ENCODE results near the gene HSPB7.

HSPB7 gene

DNA sequence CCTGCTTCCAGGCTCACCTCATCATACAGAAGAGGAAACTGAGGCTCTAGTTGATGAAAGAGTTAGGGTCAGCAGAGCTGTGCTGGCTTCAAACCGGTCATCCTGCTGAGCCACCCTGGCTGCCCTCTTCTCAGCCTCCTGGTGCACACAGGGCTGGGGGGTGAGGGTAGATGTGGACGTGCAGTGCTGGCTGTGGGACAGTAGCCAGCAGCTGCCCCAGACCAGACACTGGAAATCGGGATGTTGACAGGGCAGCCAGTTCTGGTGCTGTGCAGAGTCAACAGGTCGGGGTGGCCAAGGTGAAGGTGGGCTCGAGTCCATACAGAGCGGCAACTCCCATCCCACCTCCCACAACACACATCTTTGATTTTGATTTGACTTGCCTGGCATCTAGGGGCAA lies 2.5 kb upstream of the HSPB7 start:
- no peak overlapping the region for H3K27ac ChIP-seq (ENCODE audit: low read depth, low read length)

DNA sequence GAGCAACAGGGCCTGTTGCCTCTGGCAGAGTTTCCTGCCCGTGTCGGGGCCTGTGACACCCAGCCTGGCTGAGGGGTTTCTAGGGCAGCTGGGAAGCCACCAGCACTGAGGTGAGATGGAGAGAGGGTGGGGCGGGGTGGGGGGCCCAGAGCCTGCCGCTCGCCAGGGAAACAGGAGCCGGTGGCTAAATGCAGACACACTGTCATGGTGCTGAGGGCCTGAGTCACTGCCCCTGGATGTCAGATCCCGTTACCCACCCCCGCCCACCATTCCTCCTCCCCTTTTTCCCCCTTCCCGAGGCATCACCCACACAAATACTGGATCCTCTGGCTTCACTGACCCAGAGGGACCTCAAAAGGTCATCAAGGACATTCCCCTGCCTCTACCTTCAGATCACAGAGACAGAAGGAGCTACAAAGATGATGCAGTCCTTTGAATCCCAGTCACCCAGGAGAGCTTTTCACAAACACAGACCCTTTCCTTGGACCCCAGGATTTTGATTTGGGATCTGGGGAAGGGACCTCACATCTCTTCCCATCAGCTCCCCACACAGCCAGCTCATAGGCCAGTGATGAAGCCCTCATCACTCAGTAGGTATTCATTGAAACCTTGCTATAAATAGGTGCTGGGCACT lies 1.9 kb upstream of the HSPB7 start:
- H3K9me3 ChIP-seq (ENCODE audit: insufficient read depth, low read depth, low read length), result no peaks in the 10 kb centered on the region

More for the DNA sequence above, 2.5 kb upstream of the HSPB7 start:
- Histone ChIP-seq H3K27me3 (ENCODE audit: insufficient read depth, low read length) (peaks cover 15% of the 10 kb centered on the region), H3K36me3 (ENCODE audit: insufficient read depth, low read length) (no peaks in the 10 kb centered on the region), H3K4me1 (ENCODE audit: insufficient read depth, low read length) (peaks cover 13% of the 10 kb centered on the region), H3K9ac (ENCODE audit: low read depth, low read length) (no peak overlapping the region), H3K4me3 (ENCODE audit: low read length) (no peak overlapping the region), H3K9me3 (ENCODE audit: insufficient read depth, low read depth, low read length) (no peaks in the 10 kb centered on the region)
- WGBS, result 88% methylated on average over 6 of the region's 6 CpGs

GRCh38 chr1:16018749-16019643 lies 1.2 kb upstream of the HSPB7 start:
- H3K36me3 ChIP-seq (ENCODE audit: insufficient read depth, low read length), result no peaks in the 10 kb centered on the region
- no peak overlapping the region for H3K4me3 ChIP-seq (ENCODE audit: low read length)
- peaks cover 13% of the 10 kb centered on the region for H3K4me1 ChIP-seq (ENCODE audit: insufficient read depth, low read length)
- peaks cover 8% of the 10 kb centered on the region; the same call in 1 of the 2 replicates for H3K27me3 ChIP-seq (ENCODE audit: insufficient read depth, low read length)
- H3K9ac ChIP-seq (ENCODE audit: low read depth, low read length), result no peak overlapping the region
- H3K27ac ChIP-seq (ENCODE audit: low read depth, low read length), result no peak overlapping the region
- H3K9me3 ChIP-seq (ENCODE audit: insufficient read depth, low read depth, low read length), result no peaks in the 10 kb centered on the region
- 87% methylated on average over 23 of the region's 23 CpGs for WGBS

More for the DNA sequence above, 1.9 kb upstream of the HSPB7 start:
- no peaks in the 10 kb centered on the region for H3K36me3 ChIP-seq (ENCODE audit: insufficient read depth, low read length)
- H3K9ac ChIP-seq (ENCODE audit: low read depth, low read length), result no peak overlapping the region
- no peak overlapping the region for H3K27ac ChIP-seq (ENCODE audit: low read depth, low read length)
- H3K4me1 ChIP-seq (ENCODE audit: insufficient read depth, low read length), result peaks cover 13% of the 10 kb centered on the region
- H3K4me3 ChIP-seq (ENCODE audit: low read length), result no peak overlapping the region
- WGBS, result 70% methylated on average over 9 of the region's 9 CpGs
- H3K27me3 ChIP-seq (ENCODE audit: insufficient read depth, low read length), result peaks cover 11% of the 10 kb centered on the region; the same call in 1 of the 2 replicates

DNA sequence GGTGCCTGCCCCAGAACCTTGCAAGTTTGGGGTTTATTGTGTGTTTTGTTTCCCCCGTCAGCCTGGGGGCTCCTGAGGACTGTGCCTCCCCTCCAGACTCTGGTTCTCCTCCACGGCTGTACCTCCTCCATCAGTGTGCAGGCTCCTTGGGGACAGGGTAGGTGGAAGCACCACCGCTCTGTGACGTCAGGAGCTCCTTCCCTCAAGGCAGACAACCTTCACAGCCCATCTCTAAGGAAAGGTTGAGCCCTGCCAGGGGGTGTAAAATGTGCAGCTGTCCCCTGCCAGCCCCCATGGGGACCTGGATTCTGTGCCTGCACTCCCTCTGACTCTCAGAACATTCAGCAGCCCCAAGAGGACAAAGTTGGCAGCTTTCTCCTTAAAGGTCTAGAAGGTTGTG lies 465 bp upstream of the HSPB7 start:
- H3K9ac ChIP-seq (ENCODE audit: low read depth, low read length), result no peak overlapping the region
- WGBS, result 94% methylated on average over 4 of the region's 4 CpGs
- H3K4me3 ChIP-seq (ENCODE audit: low read length), result no peak overlapping the region
- H3K27me3 ChIP-seq (ENCODE audit: insufficient read depth, low read length), result peaks cover 4% of the 10 kb centered on the region; the same call in 1 of the 2 replicates
- H3K4me1 ChIP-seq (ENCODE audit: insufficient read depth, low read length), result peaks cover 18% of the 10 kb centered on the region
- H3K36me3 ChIP-seq (ENCODE audit: insufficient read depth, low read length), result no peaks in the 10 kb centered on the region
- no peaks in the 10 kb centered on the region for H3K9me3 ChIP-seq (ENCODE audit: insufficient read depth, low read depth, low read length)
- H3K27ac ChIP-seq (ENCODE audit: low read depth, low read length), result no peak overlapping the region

DNA sequence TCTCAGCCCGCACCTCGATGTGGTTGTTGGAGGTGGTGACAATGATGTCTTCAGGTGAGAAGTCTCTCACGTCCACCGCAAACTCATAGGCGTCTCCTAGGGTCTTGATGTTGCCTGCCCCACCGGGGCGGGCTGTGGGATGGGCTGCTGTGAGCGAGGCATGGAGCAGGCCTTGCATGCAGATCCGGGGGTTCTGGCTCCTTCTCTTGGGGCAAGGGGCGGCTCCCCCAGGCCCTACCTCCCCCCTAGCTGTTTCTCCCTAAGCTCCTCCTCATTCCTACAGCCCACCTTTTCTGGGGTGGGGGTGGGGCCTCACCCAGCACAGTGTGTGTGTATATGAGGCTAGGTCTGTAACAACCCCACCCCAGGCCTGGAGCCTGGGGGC lies 775 bp downstream of the HSPB7 start:
- H3K9ac ChIP-seq (ENCODE audit: low read depth, low read length), result no peak overlapping the region
- no peaks in the 10 kb centered on the region for H3K9me3 ChIP-seq (ENCODE audit: insufficient read depth, low read depth, low read length)
- H3K4me1 ChIP-seq (ENCODE audit: insufficient read depth, low read length), result peaks cover 18% of the 10 kb centered on the region
- H3K27ac ChIP-seq (ENCODE audit: low read depth, low read length), result no peak overlapping the region
- no peaks in the 10 kb centered on the region for H3K36me3 ChIP-seq (ENCODE audit: insufficient read depth, low read length)
- WGBS, result 81% methylated on average over 9 of the region's 10 CpGs
- peaks cover 4% of the 10 kb centered on the region; the same call in 1 of the 2 replicates for H3K27me3 ChIP-seq (ENCODE audit: insufficient read depth, low read length)
- H3K4me3 ChIP-seq (ENCODE audit: low read length), result no peak overlapping the region

- WGBS, result 89% methylated on average over 23 of the region's 23 CpGs
- no peaks in the 10 kb centered on the region for H3K9me3 ChIP-seq (ENCODE audit: insufficient read depth, low read depth, low read length)
- H3K4me1 ChIP-seq (ENCODE audit: insufficient read depth, low read length), result peaks cover 18% of the 10 kb centered on the region
- H3K36me3 ChIP-seq (ENCODE audit: insufficient read depth, low read length), result no peaks in the 10 kb centered on the region
- no peak overlapping the region for H3K27ac ChIP-seq (ENCODE audit: low read depth, low read length)
- no peak overlapping the region for H3K4me3 ChIP-seq (ENCODE audit: low read length)
- H3K9ac ChIP-seq (ENCODE audit: low read depth, low read length), result no peak overlapping the region
- H3K27me3 ChIP-seq (ENCODE audit: insufficient read depth, low read length), result no peaks in the 10 kb centered on the region
Measured at GRCh38 chr1:16015960-16016901, 1.6 kb downstream of the HSPB7 start.

GRCh38 chr1:16015491-16015890 lies 2.4 kb downstream of the HSPB7 start:
- WGBS, result 95% methylated on average over 25 of the region's 25 CpGs
- H3K9ac ChIP-seq (ENCODE audit: low read depth, low read length), result no peak overlapping the region
- H3K27me3 ChIP-seq (ENCODE audit: insufficient read depth, low read length), result no peaks in the 10 kb centered on the region
- H3K27ac ChIP-seq (ENCODE audit: low read depth, low read length), result no peak overlapping the region
- no peak overlapping the region for H3K4me3 ChIP-seq (ENCODE audit: low read length)
- H3K36me3 ChIP-seq (ENCODE audit: insufficient read depth, low read length), result no peaks in the 10 kb centered on the region
- H3K4me1 ChIP-seq (ENCODE audit: insufficient read depth, low read length), result peaks cover 18% of the 10 kb centered on the region
- no peaks in the 10 kb centered on the region for H3K9me3 ChIP-seq (ENCODE audit: insufficient read depth, low read depth, low read length)

DNA sequence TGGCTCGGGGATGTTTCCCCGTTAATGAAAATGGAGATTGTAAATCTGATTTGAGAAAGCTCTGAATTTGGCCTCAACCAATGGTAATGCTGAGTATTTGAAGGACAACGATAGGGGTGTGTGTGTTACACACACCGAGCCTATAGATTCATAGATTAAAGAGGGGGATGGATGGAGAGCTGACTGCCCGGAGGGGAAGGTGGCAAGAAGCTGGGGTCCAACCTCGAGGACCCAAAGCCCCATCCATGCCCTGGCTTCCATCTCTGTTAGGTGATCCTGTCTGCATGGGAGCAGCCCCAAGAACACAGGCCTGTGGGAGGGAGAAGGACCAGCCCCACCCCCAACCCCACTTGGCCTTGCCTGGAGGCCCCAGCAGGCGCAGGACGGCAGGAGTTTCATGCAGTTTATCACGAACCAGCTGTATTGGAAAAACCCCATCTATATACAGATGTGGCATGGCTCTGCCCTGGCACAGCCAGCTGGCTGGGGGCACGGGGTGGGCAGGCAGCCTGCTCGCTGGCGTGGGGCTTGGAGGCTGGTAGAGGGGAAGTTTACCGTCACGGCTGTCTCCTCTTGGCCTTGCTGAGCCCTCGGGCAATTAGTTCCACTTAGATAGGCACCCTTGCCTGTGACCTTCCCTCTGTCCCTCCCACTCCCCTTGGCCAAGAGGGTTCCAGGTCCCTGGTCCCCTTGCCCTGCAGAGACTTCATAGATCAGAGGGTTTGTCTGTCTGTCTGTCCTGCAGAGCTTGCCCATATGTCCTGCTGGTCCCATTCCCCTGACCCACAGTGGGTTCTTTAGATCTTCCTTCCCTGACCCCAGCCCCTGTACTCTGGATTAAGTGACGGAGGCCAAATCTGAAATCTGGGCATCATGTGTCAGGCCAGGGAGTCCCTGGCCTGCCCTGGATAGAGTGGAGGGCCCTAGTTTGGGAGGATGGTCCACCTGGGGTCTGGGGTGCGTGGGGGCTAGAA lies 3.0 kb downstream of the HSPB7 start:
- Histone ChIP-seq H3K4me1 (ENCODE audit: insufficient read depth, low read length) (peaks cover 18% of the 10 kb centered on the region), H3K9me3 (ENCODE audit: insufficient read depth, low read depth, low read length) (no peaks in the 10 kb centered on the region), H3K4me3 (ENCODE audit: low read length) (no peak overlapping the region), H3K27me3 (ENCODE audit: insufficient read depth, low read length) (no peaks in the 10 kb centered on the region), H3K36me3 (ENCODE audit: insufficient read depth, low read length) (no peaks in the 10 kb centered on the region), H3K9ac (ENCODE audit: low read depth, low read length) (no peak overlapping the region), H3K27ac (ENCODE audit: low read depth, low read length) (no peak overlapping the region)
- 81% methylated on average over 17 of the region's 17 CpGs for WGBS

DNA sequence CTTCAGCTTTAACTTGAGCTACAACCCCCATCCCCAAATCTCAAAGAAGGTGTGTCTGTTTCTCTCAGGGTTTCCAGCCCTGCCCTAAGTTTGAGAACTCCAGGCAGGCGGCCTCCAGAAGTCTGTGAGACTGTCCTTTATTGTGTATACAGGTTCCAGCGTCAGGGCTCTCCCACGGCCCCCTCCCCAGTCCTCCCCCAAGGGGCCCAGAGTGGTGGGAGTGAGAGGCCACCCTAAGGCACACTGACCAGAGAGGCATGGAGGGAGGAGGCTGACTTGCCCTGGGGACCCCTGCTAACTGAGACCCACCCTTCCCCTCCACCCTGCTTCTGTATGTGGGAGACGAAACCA lies 4.0 kb downstream of the HSPB7 start:
- Histone ChIP-seq H3K36me3 (ENCODE audit: insufficient read depth, low read length) (no peaks in the 10 kb centered on the region), H3K27ac (ENCODE audit: low read depth, low read length) (no peak overlapping the region), H3K27me3 (ENCODE audit: insufficient read depth, low read length) (no peaks in the 10 kb centered on the region), H3K4me1 (ENCODE audit: insufficient read depth, low read length) (peaks cover 13% of the 10 kb centered on the region; the same call in 1 of the 2 replicates), H3K9me3 (ENCODE audit: insufficient read depth, low read depth, low read length) (no peaks in the 10 kb centered on the region), H3K4me3 (ENCODE audit: low read length) (no peak overlapping the region; the same call in 1 of the 2 replicates), H3K9ac (ENCODE audit: low read depth, low read length) (no peak overlapping the region)
- no CpG with 5 or more reads among the region's 4 CpGs for WGBS
